Measurements from ENCODE around the gene MRNIP.

Gene MRNIP

GRCh38 chr5:179820127-179820482 is 38.5 kb downstream of the MRNIP start:
- no peak for DNase-seq

GRCh38 chr5:179819296-179820126 is 39.1 kb downstream of the MRNIP start:
- DNase-seq, result peak; percentile 61

- peak; percentile 93 for DNase-seq
Observed at GRCh38 chr5:179818746-179819295, 39.8 kb downstream of the MRNIP start.

- no peak for DNase-seq
Observed at GRCh38 chr5:179817890-179818745, 40.5 kb downstream of the MRNIP start.

- DNase-seq, result no peak
Observed at GRCh38 chr5:179817470-179817840, 41.2 kb downstream of the MRNIP start.

- no peak for DNase-seq
Observed at GRCh38 chr5:179816796-179817469, 41.7 kb downstream of the MRNIP start.

- no peak for DNase-seq
Observed at GRCh38 chr5:179816401-179816795, 42.2 kb downstream of the MRNIP start.

GRCh38 chr5:179815491-179816249 is 42.9 kb downstream of the MRNIP start:
- no peak for DNase-seq

- no peak for DNase-seq
Observed at GRCh38 chr5:179814090-179814489, 44.5 kb downstream of the MRNIP start.

- no peak for DNase-seq
Observed at GRCh38 chr5:179812997-179813607, 45.5 kb downstream of the MRNIP start.

- DNase-seq, result no peak
Observed at GRCh38 chr5:179812135-179812825, 46.3 kb downstream of the MRNIP start.

- DNase-seq, result peak; percentile 80
Observed at GRCh38 chr5:179806250-179807048, 52.2 kb downstream of the MRNIP start, which contains the start of gene MGAT4B. MGAT4B (minus strand) TSS chr5:179806866; CDS start chr5:179806583, 283 bp downstream.

GRCh38 chr5:179805529-179806249 is 52.9 kb downstream of the MRNIP start:
- DNase-seq, result peak; percentile 60

GRCh38 chr5:179805070-179805528 is 53.5 kb downstream of the MRNIP start:
- no peak for DNase-seq

- DNase-seq, result no peak
Observed at GRCh38 chr5:179804555-179804947, 54.1 kb downstream of the MRNIP start.

- peak; percentile 57 for DNase-seq
Observed at GRCh38 chr5:179803651-179804554, 54.7 kb downstream of the MRNIP start.

GRCh38 chr5:179802950-179803562 is 55.6 kb downstream of the MRNIP start:
- DNase-seq, result no peak
